SK-N-DZ (cell line): ENCODE results near the gene TMEM185A.
"Not testable (repeated sequence)": the region's sequence is repeated elsewhere in the genome, so short reads cannot be mapped to it uniquely, and the experiment has no call there.

ENCODE experiments used
- DNase-seq: peaks from one replicate; pipeline ENCODE4 v3.0.0-alpha.2; 2015; ENCODE audit warnings: low spot score

The TMEM185A gene

GRCh38 chrX:149551939-149552248 is 79.7 kb downstream of the TMEM185A start:
- DNase-seq: not testable (repeated sequence)

GRCh38 chrX:149551245-149551938 is 80.2 kb downstream of the TMEM185A start:
- DNase-seq: not testable (repeated sequence)

GRCh38 chrX:149550454-149550853 is 81.1 kb downstream of the TMEM185A start:
- not testable (repeated sequence) for DNase-seq

- not testable (repeated sequence) for DNase-seq
Measured at GRCh38 chrX:149549701-149550100, 81.9 kb downstream of the TMEM185A start, which contains the start of gene HSFX3. HSFX3 (minus strand) TSS chrX:149549924; CDS start chrX:149549852, 72 bp downstream.

GRCh38 chrX:149547782-149548181 is 83.8 kb downstream of the TMEM185A start:
- not testable (repeated sequence) for DNase-seq

- DNase-seq: not testable (repeated sequence)
Measured at GRCh38 chrX:149546962-149547361, 84.6 kb downstream of the TMEM185A start.
